Measurements from ENCODE around the gene AZGP1.
"Not testable (repeated sequence)": the region's sequence is repeated elsewhere in the genome, so short reads cannot be mapped to it uniquely, and the experiment has no call there.

Gene AZGP1

GRCh38 chr7:99953649-99954048, 22.2 kb downstream of the AZGP1 start:
- no peak for DNase-seq (ENCODE audit: low read depth in 1 of 2, low spot score in 1 of 2)

- DNase-seq (ENCODE audit: low read depth in 1 of 2, low spot score in 1 of 2), result not testable (repeated sequence)
Measured at GRCh38 chr7:99952649-99953048, 23.2 kb downstream of the AZGP1 start.

GRCh38 chr7:99950819-99951218, 25.0 kb downstream of the AZGP1 start:
- DNase-seq (ENCODE audit: low read depth in 1 of 2, low spot score in 1 of 2), result not testable (repeated sequence)

DNA sequence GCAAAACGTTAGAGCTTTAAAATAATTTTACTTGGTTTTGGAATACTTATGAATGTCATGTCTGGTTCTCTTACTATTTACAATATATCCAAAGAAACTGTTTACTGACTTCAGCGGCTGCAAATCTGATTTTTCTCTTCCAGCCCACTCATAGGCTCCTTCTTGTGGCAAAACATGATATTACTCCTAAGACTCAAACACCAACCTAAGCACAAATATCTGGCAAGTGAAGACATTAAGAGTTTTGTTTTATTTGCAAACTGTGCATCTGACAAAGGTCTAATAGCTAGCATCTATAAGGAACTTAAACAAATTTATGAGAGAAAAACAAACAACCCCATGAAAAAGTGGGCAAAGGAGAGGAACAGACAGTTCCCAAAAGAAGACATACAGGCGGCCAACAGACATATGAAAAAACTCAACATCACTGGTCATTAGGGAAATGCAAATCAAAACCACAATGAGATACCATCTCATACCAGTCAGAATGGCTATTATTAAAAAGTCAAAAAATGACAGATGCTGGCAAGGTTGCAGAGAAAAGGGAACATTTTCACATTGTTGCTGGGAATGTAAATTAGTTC, 26.1 kb downstream of the AZGP1 start:
- no peak for DNase-seq (ENCODE audit: low read depth in 1 of 2, low spot score in 1 of 2)

- DNase-seq (ENCODE audit: low read depth in 1 of 2, low spot score in 1 of 2), result no peak
Measured at GRCh38 chr7:99947608-99948007, 28.2 kb downstream of the AZGP1 start.

- no peak for DNase-seq (ENCODE audit: low read depth in 1 of 2, low spot score in 1 of 2)
Measured at GRCh38 chr7:99944497-99945070, 31.2 kb downstream of the AZGP1 start.

GRCh38 chr7:99943641-99944496, 32.0 kb downstream of the AZGP1 start:
- DNase-seq (ENCODE audit: low read depth in 1 of 2, low spot score in 1 of 2), result no peak

GRCh38 chr7:99938296-99938695, 37.5 kb downstream of the AZGP1 start:
- no peak for DNase-seq (ENCODE audit: low read depth in 1 of 2, low spot score in 1 of 2)

- not testable (repeated sequence) for DNase-seq (ENCODE audit: low read depth in 1 of 2, low spot score in 1 of 2)
Measured at GRCh38 chr7:99935009-99935408, 40.8 kb downstream of the AZGP1 start.

GRCh38 chr7:99930376-99930775, 45.5 kb downstream of the AZGP1 start:
- DNase-seq (ENCODE audit: low read depth in 1 of 2, low spot score in 1 of 2), result no peak

DNA sequence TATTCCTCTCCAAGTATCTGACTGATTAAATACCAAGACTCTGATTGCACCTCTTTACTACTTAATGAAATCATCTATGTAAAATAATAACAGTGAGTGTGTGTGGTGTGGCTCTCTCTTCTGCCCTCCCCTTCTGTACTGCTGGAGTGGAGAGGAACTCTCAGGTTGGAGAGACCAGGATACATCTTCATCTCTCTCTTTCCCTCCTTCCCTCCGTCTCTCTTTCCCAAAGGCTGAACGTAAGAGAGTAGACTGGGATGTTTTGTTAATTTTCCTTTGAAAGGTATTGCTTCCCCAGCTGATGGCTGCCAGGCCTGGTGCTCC, 46.1 kb downstream of the AZGP1 start:
- no peak for DNase-seq (ENCODE audit: low read depth in 1 of 2, low spot score in 1 of 2)

DNA sequence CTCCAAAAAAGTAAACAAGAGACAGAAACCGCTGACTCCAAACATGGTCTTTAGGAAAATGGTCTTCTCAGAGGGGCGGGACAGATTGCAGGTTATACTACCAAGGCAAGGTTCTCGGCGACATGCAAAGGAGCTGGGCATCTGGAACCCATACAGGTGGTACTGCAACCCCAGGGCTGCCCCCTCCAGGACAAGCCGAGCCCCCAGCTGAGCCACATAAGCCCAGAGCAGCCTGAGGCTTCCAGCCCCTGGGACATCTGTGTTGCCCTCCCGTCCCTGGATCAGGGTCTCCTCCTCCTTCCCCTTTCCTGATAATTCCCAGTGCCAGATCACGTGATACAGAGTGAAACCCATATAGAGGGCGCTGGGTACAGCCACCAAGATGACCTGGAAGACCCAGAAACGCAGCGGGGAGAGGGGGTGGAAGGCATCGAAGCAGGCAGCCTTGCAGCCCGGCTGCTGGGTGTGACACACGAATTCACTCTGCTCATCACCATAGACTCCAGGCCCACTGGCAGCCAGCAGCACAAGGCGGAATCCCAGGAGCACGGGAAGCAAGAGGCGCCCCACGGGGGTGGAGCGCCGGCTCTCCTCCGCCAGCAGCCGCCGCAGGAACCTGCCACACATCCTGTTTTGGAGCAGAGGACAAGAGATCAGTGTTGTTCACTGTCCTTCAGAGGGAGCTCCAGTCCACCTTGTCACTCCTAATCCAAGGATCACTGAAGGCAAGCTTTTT, 46.7 kb downstream of the AZGP1 start, which contains the start of gene GJC3:
Gene GJC3, minus strand, starts transcription at position 627 of the 736 bp plus-strand sequence. Its CDS starts 0 bp downstream, at position 627.
- DNase-seq (ENCODE audit: low read depth in 1 of 2, low spot score in 1 of 2), result no peak

DNA sequence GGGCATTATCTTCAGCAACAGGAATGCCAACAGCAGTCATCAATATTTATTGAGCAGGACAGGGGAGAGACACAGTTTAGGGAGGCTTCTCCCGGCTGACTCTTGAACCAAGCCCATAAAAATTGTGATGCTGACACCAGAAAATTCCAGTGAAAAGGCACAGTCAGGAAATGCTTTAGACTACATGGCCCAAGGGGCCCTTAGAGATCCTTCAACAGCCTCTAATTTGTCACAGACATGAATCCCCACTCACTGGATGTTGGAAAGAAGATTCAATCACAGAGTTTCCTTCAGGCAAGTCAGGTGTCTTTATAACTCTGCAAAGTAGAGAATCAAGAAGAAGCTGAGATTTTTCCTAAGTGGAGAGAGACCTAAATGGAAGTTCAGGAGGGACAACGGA, 47.6 kb downstream of the AZGP1 start:
- no peak for DNase-seq (ENCODE audit: low read depth in 1 of 2, low spot score in 1 of 2)

DNA sequence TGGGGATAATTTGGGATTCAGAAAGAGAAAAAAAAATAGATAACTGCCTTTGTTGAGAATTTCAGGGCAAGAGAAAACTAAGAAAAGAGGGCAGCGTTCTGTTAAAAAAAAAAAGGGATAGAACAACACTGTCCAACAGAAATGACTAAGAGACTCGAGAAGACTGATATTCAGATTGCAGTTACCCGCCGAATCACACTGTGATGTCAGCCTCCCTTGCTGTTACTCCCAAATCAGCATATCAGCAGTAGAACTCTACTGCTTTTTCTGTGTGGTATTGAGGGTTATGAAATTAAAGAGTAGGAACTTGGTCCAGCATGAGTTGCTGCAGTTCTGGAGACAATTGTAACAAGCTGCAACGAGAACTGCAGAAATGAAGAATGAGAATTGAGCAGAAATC, 48.3 kb downstream of the AZGP1 start:
- no peak for DNase-seq (ENCODE audit: low read depth in 1 of 2, low spot score in 1 of 2)

GRCh38 chr7:99926321-99926720, 49.5 kb downstream of the AZGP1 start:
- no peak for DNase-seq (ENCODE audit: low read depth in 1 of 2, low spot score in 1 of 2)

- DNase-seq (ENCODE audit: low read depth in 1 of 2, low spot score in 1 of 2), result no peak
Measured at GRCh38 chr7:99923200-99923599, 52.6 kb downstream of the AZGP1 start.

- DNase-seq (ENCODE audit: low read depth in 1 of 2, low spot score in 1 of 2), result no peak
Measured at GRCh38 chr7:99920149-99920548, 55.7 kb downstream of the AZGP1 start.

DNA sequence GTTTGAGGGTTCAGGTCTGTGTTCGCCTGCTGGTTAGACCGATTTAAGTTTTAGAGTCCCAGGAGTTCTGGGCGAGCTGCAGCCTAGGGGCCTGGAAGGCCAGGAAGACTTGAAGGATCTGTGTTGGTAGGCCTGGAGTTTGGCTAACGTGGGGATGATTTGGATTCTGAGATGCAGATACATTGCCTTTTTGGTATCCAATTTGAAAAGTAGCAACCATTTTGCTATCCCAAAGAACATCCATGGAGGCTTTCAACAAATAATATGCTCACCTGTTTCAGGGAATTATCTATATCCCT, 56.1 kb downstream of the AZGP1 start:
- DNase-seq (ENCODE audit: low read depth in 1 of 2, low spot score in 1 of 2), result no peak

DNA sequence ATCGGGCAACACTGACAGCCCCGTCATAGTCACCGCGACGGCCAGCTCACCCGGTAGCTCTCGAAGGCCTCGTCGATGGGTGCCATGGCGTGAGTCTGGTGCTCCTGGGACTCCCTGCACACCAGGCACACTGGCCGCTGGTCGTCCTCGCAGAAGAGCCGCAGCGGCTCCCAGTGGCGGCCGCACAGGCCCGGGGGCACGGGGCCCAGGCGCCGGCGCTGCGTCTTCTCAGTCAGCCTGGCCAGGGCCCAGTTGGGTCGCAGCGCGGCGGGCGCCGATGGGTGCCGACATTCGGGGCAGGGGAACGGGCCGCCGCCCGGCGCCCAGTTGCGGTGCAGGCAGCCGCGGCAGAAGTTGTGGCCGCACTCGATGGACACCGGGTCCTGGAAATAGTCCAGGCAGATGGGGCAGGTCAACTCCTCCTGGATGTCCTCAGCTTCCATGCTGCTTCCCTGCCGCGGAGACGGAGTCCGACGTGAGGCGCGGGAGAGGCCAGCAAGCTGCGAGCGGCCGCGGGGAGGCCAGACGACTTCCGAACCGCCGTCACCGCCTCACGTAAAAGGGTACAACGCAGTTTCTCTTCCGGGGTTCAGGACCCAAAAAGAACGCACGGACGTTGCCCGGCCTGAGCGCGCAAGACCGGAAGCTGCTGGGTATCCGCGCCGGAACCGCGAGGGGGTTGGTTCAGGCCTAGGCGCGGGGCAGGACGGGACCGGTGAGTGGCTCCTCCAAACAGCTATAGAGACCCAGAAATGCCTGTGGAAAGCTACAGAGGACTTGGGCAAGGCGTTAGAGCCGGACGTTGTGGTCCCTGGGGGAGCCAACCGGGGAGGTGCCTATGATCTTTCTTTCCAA, 56.6 kb downstream of the AZGP1 start, which contains the start of gene TRIM4:
Gene TRIM4, minus strand, starts transcription at position 572 of the 855 bp plus-strand sequence. Its CDS starts 129 bp downstream, at position 443.
- peak; percentile 79 to 81 for DNase-seq (ENCODE audit: low read depth in 1 of 2, low spot score in 1 of 2)

Measured in stimulated activated CD4-positive, alpha-beta T cell treated with anti-CD3 and anti-CD28 coated beads, Interleukin-15, amount 100 ng/mL, for 1 hour (primary cell).